Stimulated activated CD8-positive, alpha-beta memory T cell treated with anti-CD3 and anti-CD28 coated beads, Interleukin-15, amount 100 ng/mL, for 4 hours (primary cell): ENCODE data around the gene RELN.
"Not testable (repeated sequence)": the region's sequence is repeated elsewhere in the genome, so short reads cannot be mapped to it uniquely, and the experiment has no call there.

Source experiments
- DNase-seq, 2 donors: peaks; one replicate each; pipeline ENCODE4 v3.0.0-alpha.2; 2020; ENCODE audit warnings: low read depth in 2 of 2

RELN gene

DNA sequence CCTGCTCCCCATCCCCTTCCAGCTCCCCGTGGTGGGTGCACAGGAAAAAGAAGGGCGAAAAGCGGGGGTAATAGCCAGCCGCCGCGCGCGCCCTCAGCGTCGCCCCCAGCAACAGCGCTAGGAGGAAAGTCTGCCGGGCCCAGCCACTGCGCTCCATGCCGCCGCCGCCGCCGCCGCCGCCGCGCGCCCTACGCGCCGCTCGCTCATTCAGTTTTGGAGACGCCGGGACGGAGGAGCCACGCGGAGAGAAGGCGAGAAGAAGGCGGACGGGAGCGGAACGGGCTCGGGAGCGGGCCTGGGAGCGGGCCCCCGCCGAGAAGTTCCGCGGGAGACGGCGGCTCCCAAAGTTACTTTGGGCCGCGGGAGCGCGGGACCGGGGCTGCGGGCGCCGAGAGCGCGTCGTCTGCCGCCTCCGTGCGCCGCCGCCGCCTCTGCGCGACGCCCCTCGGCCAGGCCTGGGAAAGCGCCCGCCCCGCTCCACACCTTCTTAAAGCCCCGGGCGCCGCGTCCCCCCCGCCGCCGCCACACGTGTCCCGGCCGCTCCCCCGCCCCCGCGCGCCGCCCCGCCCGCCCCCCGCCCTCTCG, at the start of gene RELN:
RELN (minus strand) TSS at position 459 of the 585 bp plus-strand sequence; CDS start at position 157, 302 bp downstream.
- DNase-seq = no peak

DNA sequence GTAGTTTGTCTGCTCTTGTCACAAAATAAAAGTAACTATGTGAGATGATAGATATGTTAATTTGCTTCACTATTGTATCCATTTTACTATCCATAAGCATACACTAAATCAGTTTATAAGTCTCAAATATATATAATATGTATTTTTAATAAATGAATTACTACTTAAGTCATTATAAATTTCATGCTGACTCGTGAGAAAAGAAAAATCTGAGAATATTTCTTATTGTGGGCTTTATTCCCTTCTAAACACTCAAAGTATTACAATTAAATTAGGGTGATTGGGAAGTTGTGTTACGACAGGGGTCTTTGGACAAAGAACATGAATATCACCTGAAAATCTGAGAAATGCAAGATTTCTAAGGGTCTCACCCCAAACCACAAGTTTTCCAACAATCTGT, 48.7 kb upstream of the RELN start:
- no peak for DNase-seq

GRCh38 chr7:104036889-104037288, 47.4 kb upstream of the RELN start:
- not testable (repeated sequence) for DNase-seq

DNA sequence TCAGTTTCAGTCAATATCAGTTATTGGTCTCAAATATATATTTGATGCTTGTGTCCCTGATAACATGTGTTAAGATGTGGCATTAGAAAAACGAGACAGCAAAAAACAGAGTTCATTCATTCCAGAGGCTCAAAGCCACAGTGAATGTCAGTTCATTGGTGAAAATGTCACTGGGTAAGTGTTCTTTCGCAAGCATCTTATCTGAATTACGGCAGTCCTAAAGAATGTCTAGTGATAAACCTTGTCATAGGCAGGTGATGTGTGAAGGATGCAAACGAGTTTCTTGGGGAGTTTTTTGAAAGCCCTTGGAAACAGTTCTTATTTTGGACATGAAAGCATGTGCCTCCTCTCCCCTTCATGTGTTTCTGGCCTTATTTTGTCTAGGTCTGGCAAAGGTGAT, 45.9 kb upstream of the RELN start:
- DNase-seq = no peak

DNA sequence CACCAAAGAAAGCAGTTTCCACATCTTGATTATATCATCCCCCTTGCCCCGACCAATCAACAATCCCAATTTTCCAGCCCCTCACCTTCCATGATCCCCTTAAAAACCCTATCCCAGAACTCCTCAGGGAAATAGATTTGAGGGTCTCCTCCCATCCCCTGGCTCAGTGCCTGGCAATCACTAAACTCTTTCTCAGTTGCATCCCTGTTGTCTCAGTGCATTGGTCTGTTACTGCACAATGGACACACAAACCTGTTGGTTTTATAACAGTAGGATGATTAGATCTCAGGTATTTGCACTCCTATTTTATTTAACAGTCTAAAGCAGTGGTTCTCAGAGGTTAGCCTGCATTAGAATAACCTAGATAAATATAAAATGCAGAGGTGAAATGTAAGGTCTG, 45.2 kb upstream of the RELN start:
- no peak for DNase-seq

DNA sequence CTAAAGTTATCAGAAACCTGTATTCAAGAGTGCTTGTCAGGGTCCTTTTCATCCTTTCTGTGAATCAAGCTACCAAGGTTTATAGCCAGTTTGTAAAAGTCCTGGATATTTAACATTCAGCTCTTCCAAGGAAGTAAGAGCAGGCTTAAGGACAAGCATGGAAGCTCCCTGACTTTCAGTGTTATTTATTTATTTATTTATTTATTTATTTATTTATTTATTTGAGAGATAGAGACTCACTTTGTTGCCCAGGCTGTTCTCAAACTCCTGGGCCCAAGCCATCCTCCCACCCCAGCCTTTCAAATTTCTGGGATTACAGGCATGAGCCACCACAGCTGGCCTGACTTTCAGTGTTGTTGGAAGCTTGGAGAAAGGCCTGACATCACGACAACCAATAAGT, 44.4 kb upstream of the RELN start:
- no peak for DNase-seq

DNA sequence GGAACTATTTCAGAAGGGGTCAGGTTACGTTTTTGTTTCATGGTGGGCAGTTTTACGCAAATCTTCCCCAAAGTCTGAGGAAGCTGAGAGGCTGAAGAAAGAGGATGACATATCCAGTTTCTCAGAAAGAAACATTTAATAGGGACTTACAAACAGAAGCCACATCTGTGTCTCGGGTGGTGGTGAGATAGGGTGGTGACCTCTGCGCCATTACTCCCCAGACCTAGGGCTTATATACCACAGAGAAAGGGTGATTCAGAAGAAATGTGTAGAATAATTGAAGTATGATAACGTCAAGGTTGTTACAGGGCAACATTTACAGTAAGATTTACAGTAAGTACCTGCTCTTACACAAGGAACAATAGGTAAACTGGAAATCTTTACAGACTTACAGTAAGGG, 43.0 kb upstream of the RELN start:
- DNase-seq = no peak

DNA sequence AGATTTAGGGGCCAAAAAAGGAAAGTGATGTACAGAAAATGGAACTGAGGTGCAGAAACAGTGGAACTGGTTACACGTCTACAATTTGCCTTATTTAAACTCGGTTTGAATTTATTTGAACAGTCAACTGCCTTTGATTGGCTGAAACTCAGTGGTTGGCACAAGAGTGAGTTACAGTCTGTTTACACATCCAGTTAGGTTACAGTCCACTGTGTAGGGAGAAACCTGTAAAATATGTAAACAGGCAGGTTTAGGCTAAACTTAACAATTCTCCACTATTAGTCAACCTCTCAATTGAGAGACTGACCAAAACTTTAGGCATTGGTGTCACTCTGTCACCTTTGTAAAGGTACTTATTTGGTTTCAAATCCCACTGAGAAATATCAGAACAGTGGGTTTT, 40.3 kb upstream of the RELN start:
- DNase-seq = no peak

DNA sequence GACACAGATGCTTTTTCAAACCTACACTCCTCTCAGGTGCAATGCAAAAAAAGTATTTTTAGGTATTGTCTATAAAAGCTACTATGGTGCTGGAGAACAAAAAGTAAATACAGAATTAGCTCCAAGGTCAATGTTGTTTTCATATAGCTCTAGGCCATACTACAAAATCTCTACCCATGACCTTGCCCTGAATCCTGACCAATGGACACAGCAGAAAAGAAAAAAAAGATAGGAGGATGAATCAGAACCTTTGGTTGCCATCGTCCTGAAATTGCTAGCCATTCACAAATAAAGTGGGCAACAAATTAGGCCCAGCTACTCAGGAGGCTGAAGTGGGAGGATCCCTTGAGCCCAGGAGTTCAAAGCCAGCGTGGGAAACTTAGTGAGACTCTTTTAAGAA, 35.2 kb upstream of the RELN start:
- DNase-seq = no peak

DNA sequence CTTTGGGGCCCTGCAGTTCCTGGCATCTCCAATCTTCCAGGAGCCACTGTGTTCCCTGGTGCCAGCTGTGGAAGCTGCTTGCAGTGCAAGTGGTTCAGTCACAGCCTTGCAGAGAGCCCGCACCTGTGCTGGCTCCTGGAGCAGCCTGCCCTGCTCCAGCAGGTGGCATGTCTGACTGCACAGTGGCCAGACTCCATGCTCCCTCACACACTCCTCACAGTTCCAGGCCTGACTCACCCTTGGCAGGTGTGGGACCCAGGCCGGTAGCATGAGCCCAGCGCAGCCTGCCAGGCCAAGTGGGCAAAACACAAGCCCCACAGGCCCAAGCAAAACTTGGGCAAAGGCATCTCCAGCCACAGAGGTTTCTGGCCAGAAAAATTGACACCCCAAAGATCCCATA, 33.6 kb upstream of the RELN start:
- DNase-seq = no peak

DNA sequence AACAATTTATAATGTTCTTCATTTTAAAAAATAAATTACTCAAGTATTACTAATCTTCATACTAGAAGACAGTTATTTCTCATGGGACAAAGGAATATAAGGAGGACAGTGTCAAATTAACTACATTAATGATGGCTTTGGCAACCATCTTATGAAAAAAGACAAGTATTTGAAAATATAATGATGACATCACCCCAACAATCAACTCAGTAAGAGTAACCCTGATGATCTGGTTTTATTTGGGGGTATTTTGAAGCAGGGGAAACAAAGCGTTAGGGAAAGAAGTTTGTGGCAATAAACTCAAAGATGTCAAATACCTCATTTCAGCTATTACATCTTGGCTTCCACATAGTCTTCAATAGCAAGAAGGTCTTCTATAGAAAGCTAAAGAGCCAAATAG, 29.0 kb upstream of the RELN start:
- DNase-seq = no peak

DNA sequence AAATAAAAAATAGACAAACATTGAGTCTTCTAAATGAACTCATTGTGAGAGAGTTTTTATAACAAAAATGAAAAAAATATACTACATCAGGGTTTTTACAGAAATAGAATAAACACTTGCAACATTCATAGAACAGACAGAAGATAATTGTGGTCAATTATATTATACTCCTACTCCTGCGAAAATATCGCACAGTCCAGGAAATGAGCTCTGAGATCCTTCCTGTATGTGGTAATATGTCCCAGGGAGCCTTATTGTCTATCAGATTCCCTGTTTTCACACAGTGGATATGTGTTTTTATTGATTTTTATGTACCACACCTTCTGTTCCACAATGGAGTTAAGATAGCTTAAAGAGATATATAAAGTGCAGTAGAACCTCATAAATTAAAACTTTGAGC, 27.5 kb upstream of the RELN start:
- DNase-seq = no peak

DNA sequence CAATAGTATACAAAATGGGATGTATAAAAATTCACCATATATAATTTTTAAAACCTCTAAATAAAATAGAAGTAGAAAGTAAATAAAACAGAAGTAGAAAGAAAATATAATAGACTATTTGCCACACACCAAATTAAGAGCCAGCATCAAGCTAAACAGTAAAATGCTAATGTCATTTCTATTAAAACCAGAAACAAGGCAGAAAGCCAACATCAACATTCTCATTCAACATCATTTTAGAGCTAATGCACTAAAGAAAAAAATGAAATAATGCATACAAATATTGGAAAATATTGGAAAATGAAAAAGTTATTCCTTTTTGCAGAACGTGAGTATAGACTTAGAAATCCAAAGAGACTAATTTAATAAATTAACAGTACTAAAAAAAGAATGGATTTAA, 23.4 kb upstream of the RELN start:
- DNase-seq = no peak

- no peak for DNase-seq
These were observed 22.4 kb upstream of the RELN start for GRCh38 chr7:104011829-104012228.

DNA sequence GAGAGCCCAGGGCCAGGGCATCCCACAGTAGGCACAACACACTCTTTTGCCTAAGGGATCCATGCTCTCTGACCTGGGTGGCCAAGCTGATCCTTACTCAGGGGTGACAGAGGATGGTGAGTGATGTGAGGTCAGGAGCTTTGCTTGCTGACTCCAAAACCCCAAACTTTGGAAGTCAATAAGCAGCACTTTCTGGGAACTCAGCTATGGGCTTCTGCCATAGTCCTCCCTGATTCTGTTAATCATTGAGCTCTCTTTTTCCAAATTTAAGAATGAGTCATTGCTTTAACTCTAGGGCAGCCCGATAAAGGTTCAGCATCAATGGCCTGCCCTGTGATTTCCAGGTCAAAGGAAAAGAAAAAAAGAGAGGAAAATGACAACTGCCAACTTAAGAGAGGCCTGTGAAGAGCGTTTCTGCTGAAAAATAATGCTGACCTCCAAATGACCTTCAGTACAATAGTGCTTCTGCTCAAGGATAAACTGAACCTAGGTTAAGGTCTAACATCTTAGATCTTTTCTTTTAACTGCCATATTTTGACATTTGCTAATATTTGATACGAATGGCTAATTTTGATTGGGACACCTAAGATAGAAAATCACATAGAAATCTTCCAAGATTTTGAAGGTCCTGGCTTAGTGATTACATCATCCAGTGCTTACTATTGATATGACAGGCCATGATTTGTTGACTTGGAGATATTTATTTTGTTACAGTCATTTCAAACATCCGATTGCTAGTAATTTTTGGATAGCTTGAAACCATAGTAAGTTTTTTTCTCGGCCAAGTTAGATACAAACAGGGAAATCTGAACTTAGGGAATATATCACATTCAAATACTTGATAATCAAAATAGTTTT, 20.8 kb upstream of the RELN start:
- DNase-seq = no peak

DNA sequence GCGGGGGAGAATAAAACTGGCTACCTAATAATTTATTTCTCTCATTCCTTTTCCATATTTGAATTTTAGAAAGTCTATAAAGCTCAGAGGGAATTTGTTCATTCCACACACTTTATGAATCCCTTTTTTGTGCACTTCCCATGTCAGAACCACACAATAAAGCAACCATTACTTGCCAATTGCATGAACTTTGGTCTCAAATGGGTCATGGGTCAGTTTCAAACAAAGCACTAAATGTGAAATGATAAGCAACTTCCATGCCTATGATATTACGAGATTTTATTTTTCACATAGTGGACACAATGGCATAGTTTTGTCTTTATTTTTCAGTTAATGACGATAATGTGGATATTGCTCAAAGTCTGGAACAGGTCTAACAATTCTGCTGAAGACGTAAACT, 18.6 kb upstream of the RELN start:
- no peak for DNase-seq

- DNase-seq = no peak
These were observed 18.2 kb upstream of the RELN start for GRCh38 chr7:104007614-104008013.

- no peak for DNase-seq
These were observed 15.7 kb upstream of the RELN start for GRCh38 chr7:104005197-104005596.

DNA sequence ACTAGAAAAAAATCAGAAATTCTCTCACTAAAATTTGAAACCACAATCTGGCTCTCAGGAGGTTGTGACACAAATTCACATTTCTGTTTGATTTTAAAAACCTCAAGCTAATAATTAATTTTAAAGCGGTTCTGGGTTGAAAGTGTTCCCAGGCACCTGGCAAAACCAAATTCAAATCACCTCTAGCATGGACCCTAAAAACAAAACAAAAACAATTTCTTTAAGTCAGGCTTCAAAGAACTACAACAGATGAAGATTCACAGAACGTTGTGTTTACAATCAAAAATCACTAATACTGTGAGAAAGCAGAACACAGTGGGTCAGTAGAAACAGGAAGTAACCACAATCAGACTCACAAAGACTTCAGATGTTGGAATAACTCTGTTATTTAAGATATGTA, 7.2 kb upstream of the RELN start:
- DNase-seq = no peak

- no peak for DNase-seq
These were observed 6.6 kb upstream of the RELN start for GRCh38 chr7:103996017-103996551.

DNA sequence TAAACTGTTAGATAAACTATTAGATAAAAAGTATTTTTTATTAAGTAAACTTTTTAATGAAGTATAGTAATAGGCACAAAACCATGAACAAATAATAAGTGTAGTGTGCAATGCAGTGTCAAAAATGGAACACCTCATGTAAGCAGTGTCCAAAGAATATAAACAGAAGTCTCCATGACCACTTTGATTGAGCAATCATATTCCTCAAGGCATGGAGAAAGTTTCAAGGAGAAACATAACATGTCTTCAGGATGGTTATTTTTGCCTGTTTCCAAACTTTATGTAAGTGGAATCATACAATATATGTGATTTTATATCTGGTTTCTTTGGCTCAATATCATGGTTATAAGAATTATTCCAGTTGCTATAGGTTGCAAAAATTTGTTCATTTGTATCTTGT, 6.1 kb upstream of the RELN start:
- DNase-seq = no peak

DNA sequence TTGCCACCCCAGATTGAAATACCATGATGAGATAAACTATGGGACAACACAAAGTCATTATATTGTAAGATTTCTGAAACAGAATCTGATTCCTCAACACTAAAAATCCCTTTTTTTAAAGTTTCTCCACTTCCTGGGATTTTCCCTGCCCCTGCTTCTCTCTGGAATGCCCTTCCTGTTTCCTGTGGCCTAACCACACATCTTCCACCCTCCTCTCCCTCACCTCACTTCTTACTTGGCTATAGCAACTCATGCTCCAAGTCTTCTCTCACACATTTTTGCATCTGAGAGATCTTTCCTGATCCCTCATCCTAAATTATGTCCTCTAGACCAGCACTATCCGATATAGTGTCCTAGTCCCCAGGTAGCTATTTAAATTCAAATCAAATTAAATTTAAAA, 4.1 kb upstream of the RELN start:
- DNase-seq = no peak

GRCh38 chr7:103991406-103991805, 1.9 kb upstream of the RELN start:
- DNase-seq = no peak
